CD14-positive monocyte (primary cell): ENCODE results near the gene STING1. TPM values are rescaled to one million over a fixed set of nuclear protein-coding genes. Genes with fewer than 3 reads are reported as not detected.

Source experiments
- DNase-seq, 3 donors: peaks; one replicate each; pipeline ENCODE4 v3.0.0-alpha.2; 2011 to 2022
- H2AFZ ChIP-seq: 2 replicates; pipeline ENCODE4 v1.6.0; 2012; ENCODE audit warnings: mild to moderate bottlenecking, low read depth, low read length, inconsistent platforms; ENCODE audit not compliant: insufficient read depth, poor library complexity, severe bottlenecking
- H3K27ac ChIP-seq, 2 donors: 1 replicate in 1 of 2; 2 replicates in 1 of 2; pipeline ENCODE4 v1.5.1; 2012 to 2013; ENCODE audit warnings: low read length in 2 of 2, control low read depth in 1 of 2, inconsistent platforms in 1 of 2, low read depth in 1 of 2, mild to moderate bottlenecking in 1 of 2
- H3K27me3 ChIP-seq, 2 donors: one replicate each; pipeline versions ENCODE4 v1.6.0 to v1.6.1; 2011 to 2013; ENCODE audit warnings: low read length in 2 of 2; ENCODE audit not compliant: control insufficient read depth in 2 of 2, insufficient read depth in 2 of 2
- H3K36me3 ChIP-seq, 2 donors: replicated peaks in 1 of 2; 1 replicate in 1 of 2; 2 replicates in 1 of 2; pipeline versions ENCODE4 v1.5.1 to v1.6.1; 2012 to 2013; ENCODE audit warnings: low read length in 2 of 2, control low read depth in 1 of 2, inconsistent platforms in 1 of 2, mild to moderate bottlenecking in 1 of 2; ENCODE audit not compliant: insufficient read depth in 2 of 2, control insufficient read depth in 1 of 2
- H3K4me1 ChIP-seq, 2 donors: 1 replicate in 1 of 2; 2 replicates in 1 of 2; pipeline versions ENCODE4 v1.5.1 to v1.6.1; 2012 to 2013; ENCODE audit warnings: low read length in 2 of 2, control low read depth in 1 of 2, inconsistent platforms in 1 of 2, mild to moderate bottlenecking in 1 of 2, moderate library complexity in 1 of 2; ENCODE audit not compliant: insufficient read depth in 2 of 2, control insufficient read depth in 1 of 2
- H3K4me2 ChIP-seq: replicated peaks from 2 replicates; pipeline ENCODE3; 2012; ENCODE audit warnings: low read length, moderate library complexity, mild to moderate bottlenecking; ENCODE audit not compliant: poor library complexity, severe bottlenecking; ENCODE audit errors: extremely low read depth
- H3K4me3 ChIP-seq, 3 experiments: fragments of 200-600 bp in 1 of 3; sonication (generic) in 1 of 3; replicated peaks in 1 of 3; 1 replicate in 2 of 3; 2 replicates in 1 of 3; pipeline ENCODE4 v1.5.1; 2011 to 2013; ENCODE audit warnings: low read length in 3 of 3, mild to moderate bottlenecking in 3 of 3, control low read depth in 2 of 3, low read depth in 2 of 3, inconsistent platforms in 1 of 3, moderate library complexity in 1 of 3
- H3K79me2 ChIP-seq: 2 replicates; pipeline ENCODE4 v1.6.0; 2012; ENCODE audit warnings: mild to moderate bottlenecking, control low read depth, inconsistent platforms, low read length, moderate library complexity; ENCODE audit not compliant: insufficient read depth
- H3K9ac ChIP-seq: 2 replicates; pipeline ENCODE4 v1.6.0; 2017; ENCODE audit warnings: low read length, mild to moderate bottlenecking; ENCODE audit not compliant: insufficient read depth, poor library complexity, severe bottlenecking
- H3K9me3 ChIP-seq, 2 donors: replicated peaks in 1 of 2; 1 replicate in 1 of 2; 2 replicates in 1 of 2; pipeline versions ENCODE4 v1.5.1 to v1.6.1; 2012 to 2013; ENCODE audit warnings: low read length in 2 of 2, control low read depth in 1 of 2; ENCODE audit not compliant: control insufficient read depth in 1 of 2, insufficient read depth in 1 of 2
- H4K20me1 ChIP-seq: 2 replicates; pipeline ENCODE4 v1.6.0; 2012; ENCODE audit warnings: mild to moderate bottlenecking, low read length, control low read depth, moderate library complexity; ENCODE audit not compliant: insufficient read depth
- H3K27ac Mint-ChIP-seq, 7 donors: one replicate each; pipeline ENCODE4 v1.8.0; 2020; ENCODE audit warnings: mild to moderate bottlenecking in 7 of 7, mixed read lengths in 7 of 7, moderate library complexity in 6 of 7, inconsistent platforms in 2 of 7
- H3K27me3 Mint-ChIP-seq, 3 donors: one replicate each; pipeline ENCODE4 v1.8.0; 2021 to 2022; ENCODE audit warnings: low read depth in 3 of 3, mild to moderate bottlenecking in 3 of 3, mixed read lengths in 3 of 3, moderate library complexity in 3 of 3, inconsistent platforms in 1 of 3
- H3K36me3 Mint-ChIP-seq, 2 donors: one replicate each; pipeline ENCODE4 v1.8.0; 2020; ENCODE audit warnings: mixed read lengths in 2 of 2, inconsistent platforms in 1 of 2, mild to moderate bottlenecking in 1 of 2
- H3K4me1 Mint-ChIP-seq: one replicate; pipeline ENCODE4 v1.8.0; 2020; ENCODE audit warnings: mild to moderate bottlenecking, mixed read lengths
- H3K4me3 Mint-ChIP-seq, 2 donors: one replicate each; pipeline ENCODE4 v1.8.0; 2020; ENCODE audit warnings: mild to moderate bottlenecking in 2 of 2, mixed read lengths in 2 of 2, moderate library complexity in 1 of 2
- H3K9me3 Mint-ChIP-seq, 7 donors: one replicate each; pipeline ENCODE4 v1.8.0; 2020 to 2022; ENCODE audit warnings: mixed read lengths in 7 of 7, mild to moderate bottlenecking in 6 of 7, moderate library complexity in 6 of 7, inconsistent platforms in 2 of 7
- CTCF ChIP-seq: fragments of 200-600 bp; IDR thresholded peaks from one replicate; pipeline ENCODE4 v1.8.0; 2022; ENCODE audit warnings: antibody characterized with exemption, mild to moderate bottlenecking
- WGBS: methylation state at CpG from one replicate; pipeline ENCODE4 v1.1.5; 2013; ENCODE audit warnings: missing lambda C conversion rate; ENCODE audit not compliant: insufficient coverage; 5-methylcytosine and 5-hydroxymethylcytosine counted together
- intact Hi-C, 2 donors: fragments of 100-400 bp; cut with micrococcal nuclease; formaldehyde crosslinking; loops; one replicate each; pipeline versions ENCODE4 v1.15.0 to v1.15.1; 2023
- polyA plus RNA-seq, 3 donors: library from polyadenylated mRNA; depleted of rRNA in 1 of 3; unstranded in 2 of 3; stranded (reverse) in 1 of 3; fragments of 300-500 nt in 2 of 3; fragments of >200 nt in 1 of 3; fragmentation: Illumina TruSeq in 2 of 3; gene quantifications; 1 replicate in 2 of 3; 2 replicates in 1 of 3; pipeline ENCODE4 v1.2.3, GENCODE V29; 2012 to 2021

The STING1 gene
- polyA plus RNA-seq, 3 donors, result 83.7 to 225 (median 115) TPM

GRCh38 chr5:139517683-139518564 lies 35.4 kb upstream of the STING1 start:
- no peaks in the 10 kb centered on the region for H3K9me3 ChIP-seq
- H3K27ac ChIP-seq, result peak overlapping the region; percentile 72 to 82
- no peaks in the 10 kb centered on the region for H3K79me2 ChIP-seq
- peak overlapping the region; percentile 100 for H2AFZ ChIP-seq
- Mint-ChIP-seq H3K9me3 (peaks cover 0 to 3% (median 0%) of the 10 kb centered on the region in 7 donors), H3K27ac (peak overlapping the region; percentile 76 to 94 (median 89)), H3K4me3 (peak overlapping the region; percentile 91 to 98), H3K36me3 (peaks cover 0 to 2% of the 10 kb centered on the region in 2 donors), H3K4me1 (peaks cover 28% of the 10 kb centered on the region), H3K27me3 (peaks cover 4 to 6% (median 6%) of the 10 kb centered on the region in 3 donors)
- peak; percentile 77 to 82 (median 81) for DNase-seq
- intact Hi-C loops, result no loop called here
- no peaks in the 10 kb centered on the region for H3K36me3 ChIP-seq
- H3K4me2 ChIP-seq, result peak overlapping the region; percentile 92
- H4K20me1 ChIP-seq, result no peaks in the 10 kb centered on the region
- peak overlapping the region; percentile 73 for H3K9ac ChIP-seq
- TF ChIP-seq CTCF, result peak; percentile 98
- peak overlapping the region; percentile 38 to 79 (median 72) for H3K4me3 ChIP-seq
- H3K4me1 ChIP-seq, result peaks cover 19% of the 10 kb centered on the region in 2 donors
- no peaks in the 10 kb centered on the region for H3K27me3 ChIP-seq
- 5% methylated on average over 55 of the region's 56 CpGs for WGBS

- Histone ChIP-seq H3K4me3 (no peak overlapping the region), H3K9me3 (peaks cover 0 to 3% of the 10 kb centered on the region in 2 donors), H3K9ac (no peak overlapping the region), H4K20me1 (no peaks in the 10 kb centered on the region), H3K4me2 (no peak overlapping the region), H3K27ac (no peak overlapping the region), H2AFZ (no peak overlapping the region), H3K4me1 (peaks cover 33% of the 10 kb centered on the region in 2 donors), H3K79me2 (no peaks in the 10 kb centered on the region), H3K36me3 (no peaks in the 10 kb centered on the region), H3K27me3 (no peaks in the 10 kb centered on the region)
- Mint-ChIP-seq H3K4me1 (peaks cover 39% of the 10 kb centered on the region), H3K36me3 (peaks cover 0 to 5% of the 10 kb centered on the region in 2 donors), H3K27ac (no peak overlapping the region), H3K27me3 (peaks cover 4 to 9% (median 5%) of the 10 kb centered on the region in 3 donors), H3K9me3 (peaks cover 0 to 8% (median 6%) of the 10 kb centered on the region in 7 donors), H3K4me3 (no peak overlapping the region)
- intact Hi-C loops, result loop anchor here in 1 of 2 donors (2.0 kb wide), 1 partner anchor 92 kb away; no protein-coding TSS in a partner anchor
- WGBS, result 100% methylated on average over 1 of the region's 2 CpGs
- TF ChIP-seq CTCF, result no peak
- no peak for DNase-seq
Measured at GRCh38 chr5:139514486-139514856, 31.9 kb upstream of the STING1 start.
